ENCODE measurements around the gene SLX4IP. TPM values are rescaled to one million over a fixed set of nuclear protein-coding genes. Genes with fewer than 3 reads are reported as not detected.
A peak's percentile ranks its signal among the peaks of the same experiment; 100 is the strongest.

The SLX4IP gene
- total and polyA plus RNA-seq, 2 of the 13 experiments (the other 11 are each of a cell fraction or from before 2014, with no cell fraction given): 3.6 to 7.3 TPM

GRCh38 chr20:10469056-10469455 is 34.0 kb downstream of the SLX4IP start (continued):
- TF ChIP-seq SATB2 (CRISPR knock-in tag; IDR thresholded peaks at IDR 0.05) (no peak), ARNT (IDR thresholded peaks at IDR 0.05) (no peak), HIVEP1 (CRISPR knock-in tag; IDR thresholded peaks at IDR 0.05) (no peak)

GRCh38 chr20:10469599-10469998 is 34.5 kb downstream of the SLX4IP start:
- Histone ChIP-seq H3K9me3 (ENCODE audit: low read length) (no peaks in the 10 kb centered on the region), H3K27me3 (ENCODE audit: control insufficient read depth in 1 of 2, insufficient read depth in 2 of 2, low read length in 2 of 2) (no peaks in the 10 kb centered on the region), H3K4me2 (ENCODE audit: low read depth, low read length) (no peak overlapping the region), H3K36me3 (replicated peaks in 1 of 2; ENCODE audit: control insufficient read depth in 1 of 2, insufficient read depth in 2 of 2, low read length in 2 of 2) (no peaks in the 10 kb centered on the region; a peak in 1 of 5 replicates), H3K79me2 (ENCODE audit: insufficient read depth, low read length) (peaks cover 3% of the 10 kb centered on the region), H3K4me1 (ENCODE audit: insufficient read depth, low read length) (peaks cover 27% of the 10 kb centered on the region), H3K27ac (ENCODE audit: extremely low read length, insufficient read depth, low read length) (no peak overlapping the region), H3K4me3 (replicated peaks in 1 of 3; ENCODE audit: insufficient read depth in 1 of 3, low read depth in 2 of 3, low read length in 3 of 3) (no peak overlapping the region), H2AFZ (ENCODE audit: low read length) (no peak overlapping the region), H4K20me1 (ENCODE audit: insufficient read depth, low read length) (no peaks in the 10 kb centered on the region), H3K9ac (ENCODE audit: insufficient read depth, low read depth, low read length) (no peak overlapping the region)
- intact Hi-C loops (cut with micrococcal nuclease; ENCODE audit: unreplicated experiment): loop anchor here (5.0 to 10.0 kb wide), 4 partner anchors 195 to 1073 kb away; no protein-coding TSS in a partner anchor
- 81% methylated on average over 7 of the region's 7 CpGs for WGBS (ENCODE audit: low lambda C conversion rate)
- in situ Hi-C loops (cut with HindIII; ENCODE audit: extremely low pct_ligation_motif_present, low pct_unique_long_range_greater_than_20kb): loop anchor here (5.0 kb wide), 1 partner anchor 68 kb away; no protein-coding TSS in a partner anchor
- ATAC-seq (peak; percentile 80), DNase-seq (ENCODE audit: low spot score) (peak; percentile 77), FAIRE-seq (peak; percentile 26)
- ChIA-PET CTCF (ENCODE audit: low intra/inter-chr PET ratio, low total read pairs) (interaction anchor here (1.1 to 1.8 kb wide), 3 partner anchors 67 to 177 kb away, joined by 4 to 10 read pairs (median 7); no protein-coding TSS in a partner anchor), POLR2A (no interaction called here)
- BruUV-seq (replicated peaks): no TSS peak
- TF ChIP-seq ZNF781 (CRISPR knock-in tag; IDR thresholded peaks at IDR 0.05; ENCODE audit: borderline replicate concordance, not compliant biosample characterization): no peak
- peak; percentile 74 for TF ChIP-seq CTCF (CRISPR knock-in tag; IDR thresholded peaks at IDR 0.05)
- peak; percentile 82 for TF ChIP-seq STAG1 (CRISPR knock-in tag; IDR thresholded peaks at IDR 0.05)
- 0 out of 2 replicates have a peak, but pooled peaks have one; percentile 5 for TF ChIP-seq SAP130 (CRISPR knock-in tag; IDR thresholded peaks at IDR 0.05; ENCODE audit: low read depth)
- TF ChIP-seq MAF1 (CRISPR knock-in tag; IDR thresholded peaks at IDR 0.05; ENCODE audit: borderline replicate concordance): no peak
- peak; percentile 12 for TF ChIP-seq TEAD3 (CRISPR knock-in tag; optimal IDR thresholded peaks at IDR 0.05; ENCODE audit: borderline replicate concordance)
- no peak for TF ChIP-seq SRSF4 (IDR thresholded peaks at IDR 0.05; ENCODE audit: low read depth, low read length, poor library complexity, severe bottlenecking)
- no peak for TF ChIP-seq MZF1 (CRISPR knock-in tag; IDR thresholded peaks at IDR 0.05; ENCODE audit: borderline replicate concordance)
- no peak for TF ChIP-seq SNRNP70 (IDR thresholded peaks at IDR 0.05; ENCODE audit: low read depth, low read length)
- no peak for TF ChIP-seq ONECUT2 (CRISPR knock-in tag; IDR thresholded peaks at IDR 0.05)
- TF ChIP-seq ZNF337 (CRISPR knock-in tag; IDR thresholded peaks at IDR 0.05; ENCODE audit: borderline replicate concordance, low read depth): no peak
- no peak for TF ChIP-seq ZNF101 (CRISPR knock-in tag; IDR thresholded peaks at IDR 0.05; ENCODE audit: borderline replicate concordance, low read depth)
- TF ChIP-seq ZNF773 (CRISPR knock-in tag; IDR thresholded peaks at IDR 0.05; ENCODE audit: borderline replicate concordance): no peak
- TF ChIP-seq ARID3A (IDR thresholded peaks at IDR 0.05; ENCODE audit: low read depth, low read length): peak; percentile 61; the same call in 1 of the 2 replicates
- peak; percentile 65 for TF ChIP-seq RAD21 (CRISPR knock-in tag; IDR thresholded peaks at IDR 0.05)
- TF ChIP-seq KDM5A (IDR thresholded peaks at IDR 0.05; ENCODE audit: borderline replicate concordance, low read length): no peak
- TF ChIP-seq SMC3 (IDR thresholded peaks at IDR 0.05; ENCODE audit: low read length): peak; percentile 75
- no peak for TF ChIP-seq PREB (CRISPR knock-in tag; IDR thresholded peaks at IDR 0.05)
